Measurements from ENCODE around the gene ZNF782.

DNA sequence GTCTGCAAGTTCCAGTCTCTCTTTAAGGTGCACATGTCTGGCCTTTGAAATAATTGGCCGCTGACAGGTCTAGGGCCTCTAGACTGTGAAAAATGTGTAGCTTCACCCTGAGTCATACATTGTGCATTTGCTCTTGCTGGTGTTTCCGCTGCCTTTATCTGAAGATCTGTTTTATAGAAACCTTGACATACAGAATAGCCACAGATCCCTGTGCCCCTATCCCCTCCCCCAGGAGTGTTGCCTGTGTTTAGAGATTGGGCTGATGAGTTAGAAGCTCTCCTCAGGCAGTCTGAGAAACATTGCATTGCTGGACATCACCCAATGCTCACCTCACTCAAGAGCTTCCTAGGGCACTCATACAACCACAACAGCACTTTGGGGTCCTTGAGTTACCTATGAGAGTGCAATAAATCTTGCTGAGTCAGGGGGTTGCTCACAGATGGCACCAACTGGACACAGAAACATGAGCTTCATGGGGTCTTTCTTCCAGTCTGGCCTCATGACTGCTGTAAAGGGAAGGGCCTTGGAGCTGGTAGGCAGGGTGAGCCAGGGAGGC lies 3.8 kb upstream of the ZNF782 start:
- TF ChIP-seq CTCF (IDR thresholded peaks at IDR 0.05), result no peak
- no peak for TF ChIP-seq POLR2A (IDR thresholded peaks at IDR 0.05)
